Measurements from ENCODE around the gene GADD45GIP1. TPM values are rescaled to one million over a fixed set of nuclear protein-coding genes. Genes with fewer than 3 reads are reported as not detected.

Gene GADD45GIP1
- total RNA-seq, 3 donors from 2014 or later = 10.0 to 16.4 (median 14.1) TPM

- H3K36me3 ChIP-seq (ENCODE audit: low read depth) = peaks cover 8% of the 10 kb centered on the region
- intact Hi-C loops (cut with DNase I, micrococcal nuclease) = loop anchor here in 1 of 2 donors (10.0 kb wide), 1 partner anchor 64 kb away; the partner anchor contains the start of genes DNASE2 and KLF1
- ATAC-seq (no peak), DNase-seq (no peak)
- TF ChIP-seq, protein P1, sequence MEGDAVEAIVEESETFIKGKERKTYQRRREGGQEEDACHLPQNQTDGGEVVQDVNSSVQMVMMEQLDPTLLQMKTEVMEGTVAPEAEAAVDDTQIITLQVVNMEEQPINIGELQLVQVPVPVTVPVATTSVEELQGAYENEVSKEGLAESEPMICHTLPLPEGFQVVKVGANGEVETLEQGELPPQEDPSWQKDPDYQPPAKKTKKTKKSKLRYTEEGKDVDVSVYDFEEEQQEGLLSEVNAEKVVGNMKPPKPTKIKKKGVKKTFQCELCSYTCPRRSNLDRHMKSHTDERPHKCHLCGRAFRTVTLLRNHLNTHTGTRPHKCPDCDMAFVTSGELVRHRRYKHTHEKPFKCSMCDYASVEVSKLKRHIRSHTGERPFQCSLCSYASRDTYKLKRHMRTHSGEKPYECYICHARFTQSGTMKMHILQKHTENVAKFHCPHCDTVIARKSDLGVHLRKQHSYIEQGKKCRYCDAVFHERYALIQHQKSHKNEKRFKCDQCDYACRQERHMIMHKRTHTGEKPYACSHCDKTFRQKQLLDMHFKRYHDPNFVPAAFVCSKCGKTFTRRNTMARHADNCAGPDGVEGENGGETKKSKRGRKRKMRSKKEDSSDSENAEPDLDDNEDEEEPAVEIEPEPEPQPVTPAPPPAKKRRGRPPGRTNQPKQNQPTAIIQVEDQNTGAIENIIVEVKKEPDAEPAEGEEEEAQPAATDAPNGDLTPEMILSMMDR (IDR thresholded peaks at IDR 0.05) = no peak
- H3K9me3 ChIP-seq = no peaks in the 10 kb centered on the region
- H3K4me1 ChIP-seq (ENCODE audit: low read depth) = peaks cover 15% of the 10 kb centered on the region
- no peak overlapping the region for H3K4me3 ChIP-seq
Observed at GRCh38 chr19:12948612-12949362, 8.2 kb downstream of the GADD45GIP1 start.

DNA sequence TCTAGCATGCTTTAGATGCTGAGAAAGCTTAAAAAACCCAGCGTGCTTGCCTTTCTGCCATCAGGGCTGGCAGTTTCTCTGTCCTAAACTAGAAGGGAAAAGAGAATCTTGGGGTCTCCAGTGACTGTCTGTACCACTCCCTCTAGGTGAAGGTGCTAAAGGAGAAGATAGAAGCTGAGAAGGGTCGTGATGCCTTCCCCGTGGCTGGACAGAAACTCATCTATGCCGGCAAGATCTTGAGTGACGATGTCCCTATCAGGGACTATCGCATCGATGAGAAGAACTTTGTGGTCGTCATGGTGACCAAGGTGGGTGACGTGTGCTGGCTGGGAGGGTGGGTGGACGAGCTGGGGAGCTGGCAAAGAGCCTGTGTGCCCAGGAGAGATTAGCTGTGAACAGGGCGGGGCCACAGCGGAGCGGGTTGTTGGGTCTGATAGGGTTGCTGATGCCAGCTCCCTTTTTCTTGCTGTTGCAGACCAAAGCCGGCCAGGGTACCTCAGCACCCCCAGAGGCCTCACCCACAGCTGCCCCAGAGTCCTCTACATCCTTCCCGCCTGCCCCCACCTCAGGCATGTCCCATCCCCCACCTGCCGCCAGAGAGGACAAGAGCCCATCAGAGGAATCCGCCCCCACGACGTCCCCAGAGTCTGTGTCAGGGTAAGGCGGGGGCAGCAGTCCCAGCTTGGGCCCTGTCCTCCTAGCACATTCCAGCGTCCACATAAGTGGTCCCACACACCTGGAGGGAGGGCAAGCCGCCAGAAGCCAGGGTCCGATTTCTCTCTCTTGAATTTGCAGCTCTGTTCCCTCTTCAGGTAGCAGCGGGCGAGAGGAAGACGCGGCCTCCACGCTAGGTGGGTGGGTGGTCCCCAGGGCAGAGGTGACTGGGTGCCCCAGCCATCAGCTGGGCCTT lies 9.1 kb downstream of the GADD45GIP1 start:
- peaks cover 17% of the 10 kb centered on the region for H3K4me1 ChIP-seq (ENCODE audit: low read depth)
- TF ChIP-seq, protein P1 (IDR thresholded peaks at IDR 0.05) = no peak
- no peak overlapping the region for H3K4me3 ChIP-seq
- H3K36me3 ChIP-seq (ENCODE audit: low read depth) = peaks cover 8% of the 10 kb centered on the region
- intact Hi-C loops (cut with DNase I, micrococcal nuclease) = loop anchor here in 1 of 2 donors (10.0 kb wide), 1 partner anchor 63 kb away; the partner anchor contains the start of genes DNASE2 and KLF1
- DNase-seq (no peak), ATAC-seq (no peak)
- H3K9me3 ChIP-seq = no peaks in the 10 kb centered on the region

DNA sequence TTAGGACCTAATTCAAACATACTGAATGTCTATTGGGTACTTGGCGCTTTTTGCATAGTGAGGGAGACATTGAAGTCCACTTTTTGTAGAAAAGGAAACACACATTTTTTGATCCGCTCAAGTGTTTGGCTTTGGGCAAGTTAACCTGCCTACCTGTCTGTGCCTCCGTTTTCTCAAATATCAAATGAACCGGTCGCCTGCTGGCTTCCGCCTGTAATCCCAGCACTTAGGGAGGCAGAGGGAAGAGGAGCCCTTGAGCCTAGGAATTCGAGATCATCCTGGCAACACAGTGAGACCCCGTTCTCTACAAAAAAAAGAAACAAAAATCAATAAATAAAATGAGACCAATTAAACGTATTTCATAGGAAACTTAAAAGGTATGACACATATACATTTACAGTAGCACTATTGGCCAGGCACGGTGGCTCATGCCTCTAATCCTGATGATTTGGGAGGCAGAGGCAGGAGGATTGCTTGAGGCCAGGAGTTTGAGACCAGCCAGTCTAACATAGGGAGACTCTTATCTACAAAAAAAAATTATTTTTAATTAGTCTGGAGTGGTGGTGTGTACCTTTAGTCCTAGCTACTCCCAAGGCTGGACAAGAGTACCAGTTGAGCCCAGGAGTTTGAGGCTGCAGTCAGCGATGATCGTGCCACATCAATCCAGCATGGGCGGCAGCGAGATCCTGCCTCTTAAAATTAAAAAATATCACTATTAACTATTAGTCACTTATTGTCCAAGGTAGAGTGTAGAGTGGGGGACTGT lies 10.1 kb downstream of the GADD45GIP1 start:
- TF ChIP-seq, protein P1 (IDR thresholded peaks at IDR 0.05) = no peak
- H3K4me1 ChIP-seq (ENCODE audit: low read depth) = peaks cover 17% of the 10 kb centered on the region
- no peak for DNase-seq
- intact Hi-C loops (cut with DNase I, micrococcal nuclease) = loop anchor here in 1 of 2 donors (10.0 kb wide), 1 partner anchor 62 kb away; the partner anchor contains the start of genes DNASE2 and KLF1
- no peak for ATAC-seq
- H3K4me3 ChIP-seq = no peak overlapping the region
- no peaks in the 10 kb centered on the region for H3K9me3 ChIP-seq
- H3K36me3 ChIP-seq (ENCODE audit: low read depth) = peaks cover 8% of the 10 kb centered on the region

- Histone ChIP-seq H3K36me3 (ENCODE audit: low read depth) (peaks cover 8% of the 10 kb centered on the region), H3K4me3 (peak overlapping the region; percentile 80), H3K4me1 (ENCODE audit: low read depth) (peaks cover 17% of the 10 kb centered on the region), H3K9me3 (no peaks in the 10 kb centered on the region)
- DNase-seq = peak; percentile 75 to 84 (median 84)
- intact Hi-C loops (cut with DNase I, micrococcal nuclease) = loop anchor here in 1 of 2 donors (10.0 kb wide), 1 partner anchor 61 kb away; the partner anchor contains the start of genes DNASE2 and KLF1
- TF ChIP-seq, protein P1 (IDR thresholded peaks at IDR 0.05) = no peak
- ATAC-seq = peak; percentile 84
Observed at GRCh38 chr19:12946092-12946721, 10.8 kb downstream of the GADD45GIP1 start.

All from mucosa of descending colon (tissue), 3 donors.